GM23338 (cell line): ENCODE measurements around the gene ESPN. TPM values are rescaled to one million over a fixed set of nuclear protein-coding genes. Genes with fewer than 3 reads are reported as not detected.

Experiments used
- ATAC-seq: fragments of 200-7000 bp; cut with Tn5 transposase; 3 replicates; pipeline ENCODE4 v1.9.1; 2020
- DNase-seq: peaks from one replicate; pipeline ENCODE4 v3.0.0-alpha.2; 2015; ENCODE audit warnings: low spot score
- H2AFZ ChIP-seq: fragments of 200-600 bp; sonication (generic); 2 replicates; pipeline ENCODE4 v1.8.0; 2016; ENCODE audit warnings: antibody characterized with exemption, mild to moderate bottlenecking, moderate library complexity
- H3F3A ChIP-seq: fragments of 200-600 bp; sonication (generic); replicated peaks from 2 replicates; pipeline ENCODE4 v1.8.0; 2017; ENCODE audit warnings: antibody characterized with exemption, mixed run types, low read depth
- H3K27ac ChIP-seq: fragments of 200-600 bp; sonication (generic); 2 replicates; pipeline ENCODE4 v1.6.1; 2016; ENCODE audit warnings: low read depth
- H3K27me3 ChIP-seq: fragments of 200-600 bp; sonication (generic); 2 replicates; pipeline ENCODE4 v1.8.0; 2016; ENCODE audit warnings: mild to moderate bottlenecking, mixed run types, moderate library complexity; ENCODE audit not compliant: insufficient read depth
- H3K36me3 ChIP-seq: fragments of 200-600 bp; sonication (generic); 2 replicates; pipeline ENCODE4 v1.8.0; 2016; ENCODE audit warnings: mild to moderate bottlenecking; ENCODE audit not compliant: insufficient read depth
- H3K4me1 ChIP-seq: fragments of 200-600 bp; sonication (generic); 2 replicates; pipeline ENCODE4 v1.8.0; 2016; ENCODE audit warnings: mild to moderate bottlenecking, moderate library complexity; ENCODE audit not compliant: insufficient read depth
- H3K4me2 ChIP-seq: fragments of 200-600 bp; sonication (generic); 2 replicates; pipeline ENCODE4 v1.7.1; 2017; ENCODE audit warnings: mixed run types
- H3K4me3 ChIP-seq: fragments of 200-600 bp; sonication (generic); 2 replicates; pipeline ENCODE4 v1.6.1; 2016; ENCODE audit warnings: mixed run types
- H3K79me2 ChIP-seq: fragments of 200-600 bp; sonication (generic); replicated peaks from 2 replicates; pipeline ENCODE4 v1.8.0; 2017; ENCODE audit warnings: mild to moderate bottlenecking; ENCODE audit not compliant: insufficient read depth
- H3K9me2 ChIP-seq: fragments of 200-600 bp; sonication (generic); 2 replicates; pipeline ENCODE4 v1.8.0; 2017; ENCODE audit not compliant: insufficient read depth
- H4K20me1 ChIP-seq: fragments of 200-600 bp; sonication (generic); replicated peaks from 2 replicates; pipeline ENCODE4 v1.8.0; 2017; ENCODE audit warnings: mild to moderate bottlenecking; ENCODE audit not compliant: insufficient read depth
- H3K27ac Mint-ChIP-seq: 2 replicates; pipeline ENCODE4 v1.8.0; 2020; ENCODE audit warnings: inconsistent platforms, mild to moderate bottlenecking, moderate library complexity, mixed read lengths
- H3K27me3 Mint-ChIP-seq: 3 replicates; pipeline ENCODE4 v1.8.0; 2022; ENCODE audit warnings: low read depth, mild to moderate bottlenecking, moderate library complexity, mixed read lengths, inconsistent platforms; ENCODE audit not compliant: insufficient read depth, poor library complexity
- H3K36me3 Mint-ChIP-seq: 3 replicates; pipeline ENCODE4 v1.8.0; 2021; ENCODE audit warnings: low read depth, mild to moderate bottlenecking, inconsistent platforms, moderate library complexity, mixed read lengths
- H3K4me1 Mint-ChIP-seq: 3 replicates; pipeline ENCODE4 v1.8.0; 2020; ENCODE audit warnings: mild to moderate bottlenecking, inconsistent platforms, mixed read lengths
- H3K4me3 Mint-ChIP-seq: 3 replicates; pipeline ENCODE4 v1.8.0; 2021; ENCODE audit warnings: moderate library complexity, mild to moderate bottlenecking, inconsistent platforms, mixed read lengths
- H3K9me3 Mint-ChIP-seq: 3 replicates; pipeline ENCODE4 v1.8.0; 2020; ENCODE audit warnings: moderate library complexity, mild to moderate bottlenecking, inconsistent platforms, mixed read lengths
- ETS1 ChIP-seq: IDR thresholded peaks from 2 replicates; pipeline ENCODE4 v1.6.1; 2016; ENCODE audit warnings: antibody characterized with exemption
- EZH2 ChIP-seq: fragments of 200-600 bp; sonication (generic); IDR thresholded peaks from one replicate; pipeline ENCODE4 v1.8.0; 2017; ENCODE audit warnings: antibody characterized with exemption, mild to moderate bottlenecking, low read depth; ENCODE audit not compliant: unreplicated experiment
- NANOG ChIP-seq: IDR thresholded peaks from 2 replicates; pipeline ENCODE4 v1.6.1; 2016; ENCODE audit warnings: antibody characterized with exemption, borderline replicate concordance
- POLR2AphosphoS5 ChIP-seq: IDR thresholded peaks from 2 replicates; pipeline ENCODE4 v1.6.1; 2016; ENCODE audit warnings: antibody characterized with exemption, low read depth
- ZNF114 ChIP-seq: fragments of 250-450 bp; sonication (Bioruptor Pico); IDR thresholded peaks from 2 replicates; pipeline ENCODE4 v1.5.0; 2020; ENCODE audit warnings: mild to moderate bottlenecking, moderate library complexity
- ZNF462 ChIP-seq: fragments of 250-450 bp; sonication (Bioruptor Pico); IDR thresholded peaks from 2 replicates; pipeline ENCODE4 v1.5.0; 2020; ENCODE audit warnings: mild to moderate bottlenecking, moderate library complexity
- polyA plus RNA-seq: library from polyadenylated mRNA; unstranded; fragments of >200 nt; fragmentation: Nextera tagmentation; extraction: Ambion mirVana; gene quantifications from 2 replicates; pipeline ENCODE4 v1.2.1, GENCODE V29; 2016
- total RNA-seq: library from RNA; depleted of rRNA; stranded (reverse); fragments of >200 nt; shearing (Covaris generic); gene quantifications from 2 replicates; pipeline ENCODE4 v1.2.3, GENCODE V29; 2014
- TF ChIP-seq, protein P1 (sequence below), 2 experiments: fragments of 200-600 bp in 1 of 2; sonication (generic) in 1 of 2; conservative IDR thresholded peaks; 2 replicates each; pipeline versions ENCODE4 v1.5.1 to v1.6.1; 2016 to 2017; ENCODE audit warnings: antibody characterized with exemption in 2 of 2, low read depth in 2 of 2, mild to moderate bottlenecking in 2 of 2, moderate library complexity in 1 of 2
- TF ChIP-seq, protein P2 (sequence below): IDR thresholded peaks from one replicate; pipeline ENCODE4 v1.6.1; 2018; ENCODE audit warnings: antibody characterized with exemption; ENCODE audit not compliant: unreplicated experiment

ESPN gene
- total and polyA plus RNA-seq, 2 experiments from 2014 or later, result 12.2 to 13.6 TPM

- TF ChIP-seq ETS1 (no peak), NANOG (no peak)
- TF ChIP-seq, protein P1, sequence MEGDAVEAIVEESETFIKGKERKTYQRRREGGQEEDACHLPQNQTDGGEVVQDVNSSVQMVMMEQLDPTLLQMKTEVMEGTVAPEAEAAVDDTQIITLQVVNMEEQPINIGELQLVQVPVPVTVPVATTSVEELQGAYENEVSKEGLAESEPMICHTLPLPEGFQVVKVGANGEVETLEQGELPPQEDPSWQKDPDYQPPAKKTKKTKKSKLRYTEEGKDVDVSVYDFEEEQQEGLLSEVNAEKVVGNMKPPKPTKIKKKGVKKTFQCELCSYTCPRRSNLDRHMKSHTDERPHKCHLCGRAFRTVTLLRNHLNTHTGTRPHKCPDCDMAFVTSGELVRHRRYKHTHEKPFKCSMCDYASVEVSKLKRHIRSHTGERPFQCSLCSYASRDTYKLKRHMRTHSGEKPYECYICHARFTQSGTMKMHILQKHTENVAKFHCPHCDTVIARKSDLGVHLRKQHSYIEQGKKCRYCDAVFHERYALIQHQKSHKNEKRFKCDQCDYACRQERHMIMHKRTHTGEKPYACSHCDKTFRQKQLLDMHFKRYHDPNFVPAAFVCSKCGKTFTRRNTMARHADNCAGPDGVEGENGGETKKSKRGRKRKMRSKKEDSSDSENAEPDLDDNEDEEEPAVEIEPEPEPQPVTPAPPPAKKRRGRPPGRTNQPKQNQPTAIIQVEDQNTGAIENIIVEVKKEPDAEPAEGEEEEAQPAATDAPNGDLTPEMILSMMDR (conservative IDR thresholded peaks at IDR 0.05; ENCODE audit: low read depth in 2 of 2), result no peak
Observed at GRCh38 chr1:6494627-6495026, 70.1 kb downstream of the ESPN start (continued).

DNA sequence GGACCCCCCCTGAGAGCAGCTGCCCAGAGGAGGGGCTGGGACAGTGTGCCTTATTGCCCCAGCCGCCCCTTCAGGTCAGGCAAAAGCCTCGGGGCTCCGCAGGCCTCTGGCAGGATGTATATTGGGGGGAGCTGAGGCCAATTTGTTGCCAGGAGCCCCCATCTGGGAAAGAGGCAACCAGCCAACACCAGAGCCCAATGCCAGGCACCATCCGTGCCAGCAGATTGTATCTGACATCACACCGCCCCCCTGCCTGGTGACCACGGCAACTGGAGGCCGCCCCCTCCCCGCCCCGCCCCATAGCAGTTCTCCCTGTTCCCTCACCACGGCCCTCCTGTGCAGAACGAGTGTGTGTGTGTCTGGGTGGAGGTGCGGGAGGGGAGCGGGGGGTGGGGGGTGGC, 70.5 kb downstream of the ESPN start:
- Histone ChIP-seq H3K9me2 (no peaks in the 10 kb centered on the region), H3K4me1 (peaks cover 33% of the 10 kb centered on the region), H3K36me3 (no peaks in the 10 kb centered on the region), H3K4me3 (no peak overlapping the region), H3K27ac (no peak overlapping the region), H2AFZ (no peak overlapping the region), H3K4me2 (peak overlapping the region; percentile 99), H4K20me1 (no peaks in the 10 kb centered on the region), H3F3A (peaks cover 17% of the 10 kb centered on the region), H3K27me3 (peaks cover 26% of the 10 kb centered on the region), H3K79me2 (no peaks in the 10 kb centered on the region)
- Mint-ChIP-seq H3K4me3 (no peak overlapping the region), H3K36me3 (no peaks in the 10 kb centered on the region), H3K27ac (no peak overlapping the region), H3K9me3 (no peaks in the 10 kb centered on the region), H3K4me1 (peaks cover 34% of the 10 kb centered on the region), H3K27me3 (peaks cover 30% of the 10 kb centered on the region)
- DNase-seq (no peak), ATAC-seq (no peak)
- TF ChIP-seq EZH2 (no peak), ETS1 (no peak), ZNF114 (CRISPR knock-in tag) (no peak), ZNF462 (no peak), POLR2AphosphoS5 (no peak)
- TF ChIP-seq, protein P2, sequence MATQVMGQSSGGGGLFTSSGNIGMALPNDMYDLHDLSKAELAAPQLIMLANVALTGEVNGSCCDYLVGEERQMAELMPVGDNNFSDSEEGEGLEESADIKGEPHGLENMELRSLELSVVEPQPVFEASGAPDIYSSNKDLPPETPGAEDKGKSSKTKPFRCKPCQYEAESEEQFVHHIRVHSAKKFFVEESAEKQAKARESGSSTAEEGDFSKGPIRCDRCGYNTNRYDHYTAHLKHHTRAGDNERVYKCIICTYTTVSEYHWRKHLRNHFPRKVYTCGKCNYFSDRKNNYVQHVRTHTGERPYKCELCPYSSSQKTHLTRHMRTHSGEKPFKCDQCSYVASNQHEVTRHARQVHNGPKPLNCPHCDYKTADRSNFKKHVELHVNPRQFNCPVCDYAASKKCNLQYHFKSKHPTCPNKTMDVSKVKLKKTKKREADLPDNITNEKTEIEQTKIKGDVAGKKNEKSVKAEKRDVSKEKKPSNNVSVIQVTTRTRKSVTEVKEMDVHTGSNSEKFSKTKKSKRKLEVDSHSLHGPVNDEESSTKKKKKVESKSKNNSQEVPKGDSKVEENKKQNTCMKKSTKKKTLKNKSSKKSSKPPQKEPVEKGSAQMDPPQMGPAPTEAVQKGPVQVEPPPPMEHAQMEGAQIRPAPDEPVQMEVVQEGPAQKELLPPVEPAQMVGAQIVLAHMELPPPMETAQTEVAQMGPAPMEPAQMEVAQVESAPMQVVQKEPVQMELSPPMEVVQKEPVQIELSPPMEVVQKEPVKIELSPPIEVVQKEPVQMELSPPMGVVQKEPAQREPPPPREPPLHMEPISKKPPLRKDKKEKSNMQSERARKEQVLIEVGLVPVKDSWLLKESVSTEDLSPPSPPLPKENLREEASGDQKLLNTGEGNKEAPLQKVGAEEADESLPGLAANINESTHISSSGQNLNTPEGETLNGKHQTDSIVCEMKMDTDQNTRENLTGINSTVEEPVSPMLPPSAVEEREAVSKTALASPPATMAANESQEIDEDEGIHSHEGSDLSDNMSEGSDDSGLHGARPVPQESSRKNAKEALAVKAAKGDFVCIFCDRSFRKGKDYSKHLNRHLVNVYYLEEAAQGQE, result no peak
- TF ChIP-seq, protein P1 (conservative IDR thresholded peaks at IDR 0.05; ENCODE audit: low read depth in 2 of 2), result no peak
